HG02759 (cell line): ENCODE data around the gene EBF3.

ENCODE experiments used
- ATAC-seq: cut with Tn5 transposase; IDR thresholded peaks from one replicate; pipeline ENCODE4 v1.9.1; 2021; ENCODE audit warnings: mild to moderate bottlenecking, moderate library complexity; ENCODE audit not compliant: unreplicated experiment

The EBF3 gene

DNA sequence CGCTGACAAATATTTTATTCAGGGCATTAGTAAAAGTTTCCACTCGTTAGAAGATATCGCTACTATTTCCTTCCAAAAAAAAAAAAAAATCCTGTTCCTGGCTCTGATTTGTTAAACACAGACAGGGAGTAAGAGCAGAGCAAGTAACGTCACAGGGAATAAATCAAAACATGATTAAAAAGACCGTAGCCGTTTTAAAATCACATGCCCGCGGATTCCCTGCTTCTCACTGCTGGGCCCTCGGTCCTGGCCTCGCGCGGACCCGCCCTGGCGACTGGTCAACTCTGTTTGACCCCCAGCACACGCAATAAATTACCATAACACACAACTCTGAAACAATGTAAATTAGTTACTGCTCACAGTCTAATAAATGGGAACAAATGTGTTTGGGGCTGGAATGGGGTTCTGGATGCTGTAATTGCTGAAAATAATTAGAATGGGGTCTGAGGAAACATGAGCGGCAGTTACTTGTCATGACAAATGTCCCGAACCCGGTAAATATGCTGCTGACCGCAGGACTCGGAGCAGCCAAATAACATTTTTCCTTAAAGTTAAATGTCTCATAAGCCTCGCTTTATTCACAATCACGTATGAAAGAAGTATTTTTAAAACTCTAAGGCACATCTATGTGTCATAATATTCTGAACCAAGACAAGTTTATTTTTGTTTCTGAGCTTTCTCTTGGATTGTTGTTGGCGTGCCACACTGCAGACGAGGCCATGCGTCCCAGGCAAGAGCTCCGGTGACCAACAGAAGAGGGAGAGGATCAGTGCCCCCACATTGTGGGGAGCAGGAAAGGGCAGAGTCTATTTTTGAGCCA is 17.9 kb downstream of the EBF3 start:
- no peak for ATAC-seq

DNA sequence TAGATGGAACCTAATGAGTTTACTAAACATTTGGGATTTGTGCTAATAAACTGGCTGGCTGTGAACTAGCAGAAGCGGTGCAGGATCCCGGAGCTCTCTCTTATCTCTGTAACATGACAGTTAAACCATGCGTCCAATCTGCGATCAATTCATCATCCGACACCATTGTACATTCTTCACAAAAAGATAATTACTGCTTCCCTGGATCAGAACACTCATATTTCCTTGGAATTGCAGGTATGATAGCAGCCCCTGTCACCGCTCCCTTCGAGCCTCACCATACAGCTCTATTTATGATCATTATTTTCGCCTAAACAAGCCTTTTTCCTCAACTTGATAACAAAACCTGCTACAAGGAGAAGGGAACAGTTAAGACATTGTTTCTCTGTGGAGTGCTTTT is 18.5 kb downstream of the EBF3 start:
- no peak for ATAC-seq

DNA sequence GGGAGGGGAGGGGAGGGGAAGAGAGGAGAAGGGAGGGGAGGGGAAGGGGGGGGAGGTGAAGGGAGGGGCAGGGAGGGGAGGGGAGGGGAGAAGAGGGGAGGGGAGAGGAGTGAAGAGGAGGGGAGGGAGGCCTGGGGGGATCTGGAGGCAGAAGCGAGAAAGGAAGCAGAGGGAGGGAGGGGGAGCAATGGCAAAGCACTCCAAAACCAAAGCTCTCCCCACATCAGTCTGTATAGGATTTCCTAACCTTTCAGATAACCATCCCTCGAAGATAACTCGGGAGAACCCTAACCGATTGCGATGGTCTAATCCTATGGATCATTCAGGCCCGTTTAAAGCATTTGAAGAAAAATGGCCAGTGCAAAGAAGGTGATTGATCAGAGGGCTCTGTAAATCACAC is 19.0 kb downstream of the EBF3 start:
- no peak for ATAC-seq

DNA sequence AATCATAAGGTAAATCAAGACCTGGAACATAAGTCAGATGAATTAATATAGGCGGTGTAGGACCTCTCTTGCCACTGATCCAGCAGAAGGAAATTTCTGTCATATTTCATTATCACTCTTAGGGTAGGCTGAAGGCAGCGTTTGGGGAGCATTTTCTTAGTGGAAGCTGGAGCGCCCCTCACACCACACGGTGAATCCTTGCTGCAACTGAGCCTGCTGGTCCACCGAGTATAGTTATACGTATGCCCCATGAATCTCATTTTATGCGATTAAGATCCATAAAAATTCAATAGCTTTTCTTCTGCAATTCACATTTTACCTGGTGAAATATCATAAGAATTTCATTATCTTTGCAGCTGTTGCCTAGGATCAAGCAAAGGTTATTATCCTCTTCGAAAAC is 19.6 kb downstream of the EBF3 start:
- ATAC-seq = no peak

DNA sequence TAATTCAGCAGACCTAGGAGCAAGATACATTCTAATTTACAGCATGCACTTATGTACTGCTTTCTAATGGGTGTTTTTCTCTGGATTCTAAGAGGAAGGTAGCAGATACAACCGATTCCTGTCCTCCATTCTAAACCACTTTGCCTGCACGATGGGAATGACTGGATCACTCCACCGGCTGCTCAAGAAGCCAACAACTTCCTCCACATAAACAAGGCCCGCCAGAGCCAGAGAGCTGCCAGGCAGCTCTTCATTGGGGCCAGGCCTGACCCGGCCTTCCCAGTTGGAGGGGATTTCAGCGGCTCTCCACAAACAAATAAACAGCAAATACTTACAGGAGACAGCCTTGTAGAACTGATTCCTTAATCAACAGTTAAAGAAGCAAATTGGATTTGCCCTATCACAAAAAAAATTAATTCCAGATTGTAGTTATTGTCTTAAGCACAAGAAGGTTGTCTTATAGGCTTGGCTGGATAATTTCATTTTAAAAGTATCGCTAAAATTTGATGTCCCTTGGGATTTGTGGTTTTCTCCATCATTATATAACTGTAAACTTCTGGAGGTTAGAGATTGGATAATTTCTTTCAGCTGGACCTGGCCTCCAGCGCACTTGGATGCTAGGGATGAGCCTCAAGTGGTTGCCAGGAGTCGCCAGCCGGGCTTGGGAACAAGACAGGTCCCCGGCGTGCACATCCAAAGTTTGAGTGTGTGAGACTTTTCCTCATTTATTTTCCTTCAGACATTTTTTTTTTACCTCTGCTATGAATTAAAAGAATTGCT is 20.9 kb downstream of the EBF3 start:
- ATAC-seq = no peak

DNA sequence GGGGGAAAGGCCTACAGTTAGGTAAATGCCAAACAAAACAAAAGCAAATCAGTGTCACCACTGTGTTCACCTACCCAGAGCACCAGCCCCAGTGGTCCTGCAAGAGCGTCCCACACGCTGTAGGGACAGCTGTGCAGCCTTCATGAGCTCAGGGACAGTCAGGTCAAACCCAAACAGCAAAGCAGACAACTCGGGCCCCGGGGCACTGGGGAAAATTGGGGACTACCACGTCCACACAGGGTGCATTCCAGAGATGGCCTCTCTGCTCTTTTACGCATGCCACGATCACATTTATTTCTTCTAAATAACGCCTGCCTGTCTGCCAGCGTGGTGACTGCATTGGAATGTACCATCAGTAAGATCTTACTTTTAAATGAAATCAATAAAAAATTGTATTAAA is 21.7 kb downstream of the EBF3 start:
- no peak for ATAC-seq

DNA sequence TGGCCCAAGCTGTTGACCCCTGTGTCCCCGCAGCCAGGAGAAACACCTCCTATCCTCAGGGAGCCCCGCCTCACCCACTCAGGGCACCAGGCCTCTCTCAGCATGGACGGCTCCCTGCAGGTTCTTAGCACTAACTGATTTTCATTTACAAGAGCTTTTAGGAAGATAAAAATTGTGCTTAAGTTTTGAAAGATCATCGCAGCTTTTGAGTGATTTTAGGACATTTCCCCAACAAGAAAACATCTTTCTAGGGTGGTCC is 22.1 kb downstream of the EBF3 start:
- no peak for ATAC-seq

DNA sequence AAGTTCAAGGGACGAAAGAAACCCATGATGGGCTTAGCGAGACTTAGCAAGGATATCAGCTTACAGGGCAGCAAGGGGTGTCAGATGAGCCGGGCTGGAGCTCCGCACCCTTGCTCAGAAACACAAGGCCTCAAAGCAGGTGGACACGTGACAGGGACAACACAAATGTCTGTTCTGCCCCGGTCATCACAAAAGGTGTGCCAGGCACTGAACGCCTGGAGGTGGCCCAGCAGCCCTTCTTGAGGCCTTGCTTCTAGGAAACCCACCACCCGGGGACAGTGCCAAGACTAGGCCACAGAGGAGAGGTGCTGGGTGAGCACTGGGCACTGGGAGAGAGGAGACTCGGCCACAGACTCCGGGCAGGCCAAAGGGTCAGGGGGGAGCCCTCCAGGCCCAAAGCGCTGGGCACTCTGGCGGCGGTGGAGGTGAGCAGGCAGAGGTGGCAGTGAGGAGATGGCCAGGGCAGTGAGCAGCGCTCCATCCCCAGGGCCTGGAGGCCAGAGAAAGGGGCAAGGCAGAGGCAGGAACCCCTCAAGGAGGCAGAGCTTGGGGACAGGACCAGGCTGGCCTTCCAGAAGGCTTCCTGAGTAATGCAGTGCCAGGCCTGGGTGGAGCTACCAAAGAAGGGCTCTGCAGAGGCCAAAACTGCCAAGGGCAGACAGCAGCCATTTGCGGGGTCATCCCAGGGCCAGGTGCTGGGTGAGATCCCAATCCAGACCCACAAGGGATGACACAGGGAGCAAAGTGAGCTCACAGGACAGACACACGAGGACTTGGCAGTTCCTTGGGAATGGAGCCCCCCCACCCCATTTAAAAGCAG is 22.7 kb downstream of the EBF3 start:
- no peak for ATAC-seq

DNA sequence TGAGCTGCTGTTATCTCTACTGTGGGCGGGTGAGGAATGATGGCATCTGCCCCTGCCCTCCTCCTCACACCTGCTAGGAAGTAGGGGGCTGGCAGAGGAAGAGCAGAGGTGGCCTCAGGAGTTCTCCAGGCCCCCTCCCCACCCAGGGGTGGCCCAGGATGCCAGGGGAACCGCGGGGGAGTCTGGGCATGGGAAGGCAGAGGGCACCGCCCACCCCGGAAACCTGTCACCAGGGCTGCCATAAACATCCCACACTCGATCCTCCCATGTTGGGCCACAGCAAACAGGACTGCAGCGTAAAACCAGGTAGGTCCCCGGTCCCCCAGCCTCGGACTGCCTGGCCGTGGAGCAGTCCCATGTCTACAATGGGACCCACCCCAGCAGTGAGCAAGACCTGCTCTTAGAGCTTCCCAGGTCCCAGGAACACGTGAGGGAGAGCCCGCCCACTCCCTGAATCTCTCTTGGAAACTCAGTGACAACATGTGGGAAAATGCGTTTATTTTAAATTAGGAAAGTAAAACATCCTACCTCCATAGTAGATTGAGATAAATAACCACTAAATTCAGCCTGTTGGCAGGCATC is 23.4 kb downstream of the EBF3 start:
- no peak for ATAC-seq

DNA sequence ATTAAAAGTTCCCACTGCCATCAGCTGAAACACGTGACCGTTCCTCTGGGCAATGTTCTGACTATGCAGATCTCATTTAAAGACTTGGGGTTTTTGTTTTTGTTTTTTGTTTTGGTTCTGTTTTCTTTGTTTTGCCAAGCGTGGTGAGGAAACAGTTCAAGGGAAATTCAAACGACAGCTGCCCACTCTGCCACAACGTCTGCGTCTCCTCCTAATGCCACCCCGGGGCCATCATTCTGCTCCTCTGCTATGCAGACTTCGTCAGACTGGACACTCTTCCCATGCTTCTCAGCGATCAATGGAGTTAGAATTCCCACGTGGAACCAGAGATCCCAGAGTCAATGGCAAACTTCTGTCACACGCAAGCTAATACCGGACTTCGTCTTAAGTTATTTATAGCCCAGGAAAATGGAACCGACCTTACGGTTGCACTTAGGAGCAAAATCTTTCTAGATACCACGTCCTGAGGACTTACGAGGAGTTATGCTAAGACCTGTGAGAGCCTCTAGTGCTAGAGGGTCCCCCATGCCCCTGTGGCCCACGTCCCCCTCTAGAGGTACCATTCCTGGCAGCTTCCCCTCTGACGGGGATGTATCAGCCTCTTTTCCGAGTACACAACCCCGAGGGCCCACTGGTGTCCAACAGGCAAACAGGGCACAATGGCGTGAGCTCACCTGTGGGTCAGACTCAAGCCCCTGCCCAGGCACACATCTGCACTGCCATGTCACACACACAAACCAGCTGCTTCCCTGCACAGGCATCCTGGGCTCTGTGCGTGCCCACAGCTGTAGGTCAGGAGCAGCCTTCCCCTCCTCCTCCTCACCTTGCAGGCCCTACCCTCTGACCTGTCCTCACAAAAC is 24.4 kb downstream of the EBF3 start:
- ATAC-seq = no peak

DNA sequence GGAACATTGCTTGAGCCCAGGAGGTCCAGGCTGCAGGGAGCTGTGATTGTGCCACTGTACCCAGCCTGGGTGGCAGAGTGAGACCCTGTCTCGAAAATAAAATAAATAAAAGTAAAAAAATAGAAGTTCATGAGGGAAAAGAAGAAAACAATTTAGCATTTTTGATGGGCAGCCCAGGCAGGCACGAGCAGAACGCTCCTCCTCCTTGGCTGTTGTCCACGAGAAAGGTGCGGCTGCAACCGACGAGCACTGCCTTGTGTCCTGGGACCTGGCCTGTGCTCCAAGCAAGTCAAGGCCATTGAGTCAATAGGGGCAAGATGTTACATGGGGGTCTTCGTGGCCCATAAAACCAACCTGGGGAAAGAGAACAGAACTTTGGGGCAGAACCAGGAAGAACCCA is 25.6 kb downstream of the EBF3 start:
- no peak for ATAC-seq

DNA sequence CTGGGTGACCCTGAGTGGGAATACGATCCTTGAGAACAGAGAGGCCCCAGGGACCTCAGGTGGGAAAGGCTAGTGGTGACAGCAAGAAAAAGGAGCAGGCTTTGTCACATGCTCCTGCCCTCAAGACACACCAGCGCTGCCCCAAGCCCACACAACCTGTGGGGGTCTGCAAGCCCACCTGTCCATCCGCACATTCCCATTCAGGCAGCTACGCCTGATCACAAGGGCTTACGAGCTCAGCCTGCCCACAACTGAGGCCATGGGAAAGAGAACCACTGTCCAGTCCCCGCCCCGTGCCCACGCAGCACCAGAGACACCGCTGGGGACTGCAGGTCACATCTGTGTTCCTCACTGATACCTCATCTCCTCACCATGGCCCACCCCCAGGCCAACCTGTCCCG is 26.7 kb downstream of the EBF3 start:
- no peak for ATAC-seq

DNA sequence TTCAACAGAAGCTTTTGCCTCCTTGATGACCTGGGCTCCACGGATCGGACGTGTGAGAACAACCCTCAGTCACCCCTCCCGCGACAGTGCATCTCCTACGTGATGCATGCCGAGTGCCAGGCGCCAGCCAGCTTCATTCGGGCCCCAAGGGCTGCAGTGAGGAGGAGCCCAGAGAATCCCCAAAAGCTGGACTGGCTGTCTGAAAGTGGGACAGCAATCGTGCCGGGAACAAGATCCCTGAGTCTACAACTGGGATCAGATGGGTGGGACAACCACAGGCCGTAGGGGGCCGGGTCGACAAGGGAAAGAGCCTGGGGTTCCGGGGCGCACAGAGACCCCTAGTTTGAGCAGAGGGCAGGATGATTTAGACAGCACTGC is 27.2 kb downstream of the EBF3 start:
- ATAC-seq = no peak

DNA sequence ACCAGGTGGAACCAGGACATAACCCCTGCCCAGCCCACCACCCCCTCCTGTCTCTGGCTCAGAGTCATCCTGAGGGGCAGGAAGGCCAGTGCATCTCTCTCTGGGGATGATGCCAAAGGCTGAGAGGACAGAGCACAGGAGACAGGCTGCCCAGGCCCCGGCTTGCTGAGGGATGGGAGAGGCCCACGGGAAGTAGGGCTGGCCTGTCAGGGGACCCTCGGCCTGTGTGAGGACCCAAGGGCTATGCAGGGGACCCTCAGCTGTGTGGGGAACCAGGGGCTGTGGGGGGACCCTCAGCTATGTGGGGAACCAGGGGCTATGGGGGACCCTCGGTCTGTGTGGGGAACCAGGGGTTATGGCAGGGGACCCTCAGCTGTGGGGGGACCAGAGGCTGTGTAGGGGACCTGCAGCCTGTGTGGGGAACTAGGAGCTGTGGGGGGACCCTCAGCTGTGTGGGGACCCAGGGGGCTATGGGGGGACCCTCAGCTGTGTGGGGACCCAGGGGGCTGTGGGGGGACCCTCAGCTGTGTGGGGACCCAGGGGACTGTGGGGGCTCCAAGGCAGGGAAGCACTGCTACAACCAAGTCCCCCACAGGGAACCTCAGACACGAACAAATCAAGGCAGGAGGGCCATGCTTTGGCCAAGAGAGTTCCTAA is 27.7 kb downstream of the EBF3 start:
- ATAC-seq = no peak

DNA sequence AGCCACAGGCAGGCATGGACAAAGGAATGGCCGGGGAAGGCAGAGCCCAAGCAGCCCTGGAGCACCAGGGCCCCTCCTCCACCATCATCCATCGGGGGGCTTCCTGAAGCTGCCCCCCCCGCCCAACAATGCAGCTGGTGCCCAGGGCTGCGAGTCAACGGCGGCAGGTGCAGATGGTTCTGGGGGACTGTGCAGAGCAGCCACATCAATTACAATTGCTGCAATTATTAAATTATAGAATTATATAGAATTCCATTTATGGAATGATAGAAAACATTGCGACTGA is 28.3 kb downstream of the EBF3 start:
- no peak for ATAC-seq

DNA sequence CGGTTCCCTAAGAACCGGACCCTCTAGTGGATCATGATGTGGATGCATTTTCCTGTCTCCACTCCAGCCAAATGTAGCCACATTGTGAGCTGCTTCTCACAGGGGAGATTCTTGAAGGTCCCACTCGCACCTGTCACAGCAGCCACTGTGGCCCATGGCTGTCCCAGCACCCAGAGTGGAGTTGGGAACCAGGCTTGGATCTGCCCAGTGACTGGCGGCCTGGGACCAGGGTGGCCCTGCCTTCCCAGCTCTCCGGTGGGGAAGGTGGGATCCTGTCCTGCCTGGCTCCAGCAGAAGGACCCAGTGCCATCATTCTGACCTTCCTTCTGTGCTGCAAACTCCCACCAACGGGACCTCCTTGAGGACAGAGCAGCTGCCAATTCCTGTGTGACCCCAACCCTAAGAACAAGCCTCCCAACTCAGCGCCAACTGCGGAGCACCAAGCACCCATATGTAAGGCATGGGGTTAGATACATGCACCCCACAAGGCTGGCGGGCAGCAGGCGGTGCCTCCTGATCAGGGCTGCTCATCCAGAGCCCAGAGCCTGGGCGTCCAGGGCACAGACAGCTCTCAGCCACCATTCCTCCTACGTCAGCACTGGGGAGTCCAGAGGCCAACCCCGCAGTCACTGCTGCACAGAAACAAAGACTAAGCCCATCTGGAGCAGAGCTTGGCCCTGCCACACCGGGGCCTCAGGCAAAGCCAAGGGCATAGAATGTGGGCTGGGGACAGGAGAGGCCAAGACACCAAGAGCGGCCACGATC is 28.8 kb downstream of the EBF3 start:
- ATAC-seq = no peak

DNA sequence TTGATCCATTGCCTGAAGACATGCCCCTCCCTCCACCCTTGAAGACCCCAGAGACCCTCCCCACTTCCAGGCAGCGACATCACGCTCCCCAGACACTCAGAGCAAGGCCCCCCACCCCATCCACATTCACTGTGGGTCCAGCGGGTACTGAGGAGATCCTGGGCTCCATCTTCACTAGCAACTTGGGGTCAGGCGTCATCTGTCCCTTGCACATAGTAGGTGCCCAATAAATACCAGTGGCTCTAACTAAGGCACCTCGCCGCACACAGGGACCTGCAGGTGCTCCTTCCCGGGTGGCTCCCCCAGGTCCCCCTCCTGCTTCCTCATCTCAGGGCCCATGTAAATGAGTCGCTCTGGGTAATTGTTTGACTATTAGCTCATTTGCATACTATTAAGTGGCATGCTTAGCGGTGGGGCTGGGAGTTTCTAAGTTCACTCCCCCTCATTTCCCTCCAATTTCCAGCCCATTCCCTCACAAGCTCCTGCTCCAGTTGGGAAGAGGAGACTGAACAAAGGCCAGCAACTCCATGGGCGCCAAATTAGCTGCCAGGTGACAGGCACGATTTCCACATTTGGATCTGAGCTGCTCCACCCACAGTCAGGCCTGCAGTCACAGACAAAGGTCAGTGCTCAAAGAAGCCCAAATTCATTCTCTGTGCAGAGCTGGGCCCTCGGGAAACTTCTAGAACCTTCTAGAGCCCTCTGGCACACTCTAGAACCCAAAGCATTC is 29.7 kb downstream of the EBF3 start:
- no peak for ATAC-seq

DNA sequence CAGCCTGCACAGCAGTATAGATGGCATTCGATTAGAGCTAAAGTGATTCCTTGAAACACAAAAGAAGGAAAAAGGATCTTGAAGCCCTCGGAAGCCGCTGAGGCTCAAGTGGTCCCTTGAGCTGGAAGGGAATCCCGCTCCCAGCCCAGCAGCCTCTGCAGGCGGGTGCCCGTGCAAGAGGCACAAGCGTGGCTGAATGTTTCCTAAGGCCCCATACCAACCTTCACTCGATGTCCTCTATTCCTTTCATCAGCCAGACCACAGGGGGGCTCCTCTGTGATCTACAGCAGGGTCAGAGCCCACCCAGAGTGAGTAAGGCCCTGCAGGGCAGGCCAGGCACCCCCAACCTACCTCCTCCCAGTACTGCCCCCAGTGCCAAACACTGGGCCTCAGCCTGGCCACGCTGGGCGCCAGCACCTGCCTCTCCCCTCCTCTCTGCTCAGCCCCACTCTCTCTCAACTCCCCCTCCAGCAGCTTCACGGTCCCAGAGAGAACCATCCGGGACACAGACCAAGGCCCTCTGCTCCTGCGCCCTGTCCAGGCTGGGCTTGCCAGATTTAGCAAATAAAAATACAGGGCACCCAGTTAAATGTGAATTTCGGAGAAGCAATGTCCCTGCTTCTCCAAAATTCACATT is 30.5 kb downstream of the EBF3 start:
- no peak for ATAC-seq
